KBM-7 (cell line): ENCODE measurements around the gene NRM.

Experiments used
- DNase-seq: peaks from one replicate; pipeline ENCODE4 v3.0.0-alpha.2; 2015
- in situ Hi-C: fragments of 300-500 bp; cut with MboI; formaldehyde crosslinking; loops from 2 replicates; pipeline ENCODE4 v1.14.3; 2020; ENCODE audit warnings: low sequenced_read_pairs, low pct_unique_long_range_greater_than_20kb, mixed read lengths

NRM gene

GRCh38 chr6:30691208-30691847 is 544 bp upstream of the NRM start:
- DNase-seq, result no peak

DNA sequence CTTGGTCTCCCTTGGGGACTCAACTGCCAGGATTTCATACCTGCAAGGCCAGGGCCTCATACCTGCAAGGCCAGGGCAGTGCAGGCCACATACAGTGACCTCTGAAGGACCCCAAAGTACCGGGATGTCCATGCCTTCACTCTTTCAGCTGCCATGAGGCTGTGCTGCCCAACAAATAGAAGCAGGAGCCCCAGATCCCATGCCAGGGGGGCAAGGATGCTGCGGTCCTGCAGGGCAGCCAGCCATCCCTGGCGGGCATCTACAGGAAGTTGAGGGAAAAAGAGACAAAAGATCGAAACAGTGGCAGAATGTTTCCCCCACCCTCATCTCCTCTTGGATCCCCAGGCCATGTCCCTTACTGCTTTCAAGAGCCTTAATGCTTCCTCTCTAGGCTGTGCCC is 799 bp downstream of the NRM start:
- in situ Hi-C loops, result no loop called here
- no peak for DNase-seq

More at GRCh38 chr6:30691208-30691847, 544 bp upstream of the NRM start:
- in situ Hi-C loops, result no loop called here

DNA sequence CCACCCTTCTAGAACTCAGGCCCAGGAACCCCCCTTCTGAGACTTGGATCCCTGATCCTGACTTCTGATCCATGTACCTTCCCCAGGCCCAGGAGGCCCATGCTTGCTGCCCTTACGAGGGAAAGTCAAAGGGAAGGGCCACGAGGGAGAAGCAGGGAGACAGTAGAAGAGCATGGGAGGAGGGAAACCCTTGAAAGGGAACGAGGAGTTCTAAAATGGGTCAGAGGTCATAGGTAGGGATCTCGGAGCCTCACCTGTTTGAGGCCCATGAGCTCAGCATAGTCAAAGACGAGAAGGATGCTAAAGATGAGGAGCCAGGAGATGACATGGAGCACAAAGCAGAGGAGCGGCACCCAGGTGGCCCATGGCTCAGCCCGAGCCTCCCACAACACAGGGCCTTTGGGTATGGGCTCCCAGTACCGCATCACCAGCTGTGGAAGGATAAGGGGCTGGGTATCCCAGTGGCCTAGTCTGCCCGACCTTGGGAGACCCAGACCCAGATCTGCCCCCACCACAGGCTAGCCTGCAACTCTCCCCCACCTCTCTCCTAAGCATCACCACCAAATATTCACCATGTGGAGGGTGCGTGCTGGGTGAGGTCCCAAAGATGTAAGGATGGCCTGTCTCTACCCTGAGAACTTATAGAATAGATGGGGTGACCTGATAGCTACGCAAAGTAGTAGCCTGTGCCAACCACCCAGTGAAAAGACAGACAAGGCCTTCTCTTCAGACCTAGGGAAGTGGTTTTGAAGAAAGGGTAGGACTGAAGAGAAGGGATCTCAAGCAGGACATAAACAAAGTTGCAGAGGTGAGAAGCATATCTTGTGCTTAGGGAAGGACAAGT is 1.5 kb downstream of the NRM start:
- in situ Hi-C loops, result no loop called here
- DNase-seq, result no peak

- DNase-seq, result no peak
- in situ Hi-C loops, result no loop called here
These were observed 2.2 kb downstream of the NRM start for GRCh38 chr6:30688569-30688968.

- in situ Hi-C loops, result no loop called here
- no peak for DNase-seq
These were observed 2.9 kb downstream of the NRM start for GRCh38 chr6:30687659-30688431.

GRCh38 chr6:30686908-30687658 is 3.7 kb downstream of the NRM start:
- in situ Hi-C loops, result no loop called here
- DNase-seq, result peak; percentile 96

DNA sequence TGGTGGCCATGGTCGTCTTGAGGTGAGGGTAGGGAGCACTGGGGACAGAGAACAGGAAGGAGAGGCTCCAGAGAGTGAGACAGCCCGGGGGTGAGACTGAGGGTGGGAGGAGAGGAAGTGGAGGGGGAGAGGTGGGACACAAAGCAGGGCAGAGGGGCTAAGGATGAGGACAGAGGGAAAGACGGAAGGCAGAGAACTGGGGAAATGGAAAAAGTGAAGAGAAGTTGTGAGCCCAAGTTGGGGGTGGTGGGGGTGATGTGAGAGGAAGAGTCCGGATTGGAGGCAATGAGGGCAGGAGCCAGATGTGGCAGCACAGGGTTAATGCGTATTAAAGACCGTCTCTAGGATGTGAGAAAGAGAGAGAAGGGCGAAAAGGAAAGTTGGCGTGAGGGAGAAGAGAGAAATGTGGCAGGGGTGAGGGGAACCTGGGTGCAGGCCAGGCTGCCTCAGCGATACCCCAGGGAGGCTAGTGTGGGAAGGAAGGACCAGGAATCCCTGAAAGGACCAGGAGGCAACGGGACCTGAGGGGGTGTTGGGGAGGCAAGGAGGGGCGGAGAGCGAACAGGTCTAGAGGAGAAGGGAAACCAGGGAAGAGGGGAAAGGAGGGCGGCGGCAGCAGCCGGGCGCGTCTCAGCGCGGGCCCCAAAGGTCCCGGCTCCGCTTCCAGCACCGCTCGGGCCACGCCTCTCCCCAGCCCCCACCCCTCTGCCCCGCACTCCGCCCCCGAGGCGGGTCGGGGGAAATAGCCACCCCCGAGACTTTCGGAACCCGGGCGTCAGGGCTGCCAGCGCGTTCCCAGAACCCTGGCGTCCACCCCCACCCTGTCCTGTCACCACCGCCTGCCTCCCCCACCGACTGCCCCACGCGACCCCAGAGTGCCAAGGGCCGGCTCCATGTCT is 4.5 kb downstream of the NRM start, which contains the start of gene PPP1R18:
Gene PPP1R18 (minus strand): TSS at position 637 of the 899 bp plus-strand sequence. CDS start 627 bp downstream, at position 10.
- peak; percentile 51 for DNase-seq
- in situ Hi-C loops, result no loop called here

- DNase-seq, result peak; percentile 29
- in situ Hi-C loops, result no loop called here
These were observed 5.4 kb downstream of the NRM start for GRCh38 chr6:30685157-30686008.

- in situ Hi-C loops, result no loop called here
- DNase-seq, result peak; percentile 72
These were observed 6.2 kb downstream of the NRM start for GRCh38 chr6:30684386-30685156.

GRCh38 chr6:30683980-30684338 is 6.8 kb downstream of the NRM start:
- no peak for DNase-seq
- in situ Hi-C loops, result no loop called here

GRCh38 chr6:30683183-30683979 is 7.4 kb downstream of the NRM start:
- in situ Hi-C loops, result no loop called here

DNA sequence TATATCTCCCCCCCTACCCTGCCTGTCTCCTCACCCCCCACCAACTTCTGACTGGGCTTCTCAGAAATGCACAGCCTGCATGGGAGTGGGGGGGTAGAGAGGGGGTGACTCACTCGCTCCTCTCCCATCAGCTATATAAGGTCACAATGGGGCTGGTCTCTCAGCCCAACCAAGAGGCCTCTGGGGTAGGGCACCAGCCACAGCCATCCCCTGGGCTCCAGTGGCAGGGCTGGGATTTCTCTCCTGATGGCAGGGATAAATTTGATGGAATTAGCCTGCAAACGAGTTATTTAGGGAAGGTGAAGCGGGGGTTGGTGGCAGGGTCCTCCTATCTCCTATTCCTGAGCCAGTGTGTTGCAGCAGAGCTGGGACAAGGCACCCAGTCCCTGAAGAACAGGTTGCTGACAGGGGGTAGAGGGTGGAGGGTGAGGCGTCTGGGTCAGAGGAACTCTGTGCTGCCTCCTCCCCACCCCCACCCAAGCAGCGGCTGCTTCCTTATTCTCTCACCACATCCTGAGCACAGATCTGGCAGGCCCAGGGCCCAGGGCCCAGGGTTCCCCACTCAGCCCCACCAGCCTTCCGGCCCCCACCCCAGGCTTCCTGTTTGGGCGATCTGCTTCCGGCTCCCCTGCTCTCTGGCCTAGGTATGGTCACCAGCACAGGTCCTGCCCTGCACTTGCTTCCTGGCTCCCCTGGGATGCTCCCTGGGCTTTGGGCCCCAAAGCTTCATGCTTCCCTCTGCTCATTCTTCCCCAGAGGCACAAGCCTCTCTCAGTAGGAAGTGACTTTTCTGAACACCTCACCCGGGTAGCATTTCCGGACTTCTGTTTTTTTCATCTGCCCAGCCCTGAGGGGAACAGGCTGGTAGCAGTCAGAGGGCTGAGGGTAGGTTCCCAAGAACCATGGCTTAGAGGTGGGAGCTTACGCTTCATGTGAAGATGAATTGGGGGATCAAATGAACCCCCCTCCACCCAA is 8.4 kb downstream of the NRM start:
- in situ Hi-C loops, result no loop called here
- peak; percentile 99 for DNase-seq

More at GRCh38 chr6:30683183-30683979, 7.4 kb downstream of the NRM start:
- DNase-seq, result no peak

GRCh38 chr6:30681766-30682142 is 9.0 kb downstream of the NRM start:
- in situ Hi-C loops, result no loop called here
- DNase-seq, result no peak

DNA sequence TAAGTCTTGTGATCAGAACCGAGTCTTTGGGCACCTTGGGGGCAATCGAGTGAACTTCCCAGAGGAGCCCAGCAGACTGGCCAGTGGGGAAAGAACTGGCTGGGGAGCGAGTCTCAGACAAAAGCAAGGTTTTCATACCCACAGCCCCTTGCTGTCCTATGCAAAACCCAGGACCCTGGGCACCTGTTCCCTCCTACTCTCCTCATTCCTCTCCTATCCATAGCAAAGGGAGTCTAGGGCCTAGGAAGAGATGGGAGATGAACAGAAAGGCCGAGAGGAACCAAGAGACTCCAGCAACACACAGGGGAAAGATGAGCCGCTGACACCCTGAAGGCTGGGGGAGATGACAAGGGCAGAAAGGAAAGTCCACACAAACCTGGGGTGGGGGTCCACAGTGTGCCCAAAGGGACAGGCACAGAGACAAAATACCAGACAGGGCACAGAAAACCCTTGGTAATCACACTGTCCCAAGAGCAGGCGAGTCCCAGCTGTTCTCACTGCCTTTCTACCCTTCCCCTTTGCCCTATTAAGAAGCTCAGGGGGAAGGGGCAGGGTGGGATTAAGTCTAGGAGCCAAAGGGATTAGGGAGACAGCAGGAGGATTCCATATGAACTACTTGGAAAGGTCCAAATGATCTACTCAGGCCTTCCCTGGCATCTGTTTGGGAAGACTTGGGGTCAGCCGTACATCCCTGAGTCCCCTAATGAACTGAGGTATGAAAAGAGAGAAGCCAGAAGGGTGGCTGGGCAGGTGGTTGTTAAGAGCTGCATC is 10.8 kb downstream of the NRM start:
- in situ Hi-C loops, result loop anchor here (10.0 kb wide), 1 partner anchor 45 kb away; the partner anchor contains the start of gene TUBB
- DNase-seq, result no peak
